GM12878 (cell line): ENCODE data around the gene MSH6. TPM values are rescaled to one million over a fixed set of nuclear protein-coding genes. Genes with fewer than 3 reads are reported as not detected.
A peak's percentile ranks its signal among the peaks of the same experiment; 100 is the strongest.

ENCODE experiments used
- ESRRA ChIP-seq: IDR thresholded peaks from 2 replicates; pipeline ENCODE4 v1.6.1; 2012; ENCODE audit warnings: mild to moderate bottlenecking, low read length, improper control_type of control experiment
- KAT2A ChIP-seq: conservative IDR thresholded peaks from 2 replicates; pipeline ENCODE4 v1.6.1; 2011; ENCODE audit warnings: low read depth, low read length; ENCODE audit not compliant: control insufficient read depth
- MEF2A ChIP-seq: IDR thresholded peaks from 2 replicates; pipeline ENCODE4 v1.6.1; 2011; ENCODE audit warnings: low read depth, mild to moderate bottlenecking, low read length, moderate library complexity; ENCODE audit not compliant: insufficient read depth
- MTA2 ChIP-seq: fragments of 450-650 bp; IDR thresholded peaks from 2 replicates; pipeline ENCODE4 v1.6.1; 2016; ENCODE audit warnings: low read depth, mild to moderate bottlenecking, moderate library complexity
- MTA3 ChIP-seq: IDR thresholded peaks from 2 replicates; pipeline ENCODE4 v1.6.1; 2012; ENCODE audit warnings: low read length, inconsistent platforms, borderline replicate concordance
- NFXL1 ChIP-seq: fragments of 450-650 bp; IDR thresholded peaks from 2 replicates; pipeline ENCODE4 v1.6.1; 2017; ENCODE audit warnings: antibody characterized with exemption, mild to moderate bottlenecking, borderline replicate concordance
- NRF1 ChIP-seq: conservative IDR thresholded peaks from 2 replicates; pipeline ENCODE4 v1.6.1; 2011; ENCODE audit warnings: mild to moderate bottlenecking, low read depth, low read length, improper control_type of control experiment
- SMAD1 ChIP-seq: fragments of 450-650 bp; IDR thresholded peaks from 2 replicates; pipeline ENCODE4 v1.6.1; 2018; ENCODE audit warnings: mild to moderate bottlenecking, low read depth; ENCODE audit not compliant: partially characterized antibody
- SUPT20H ChIP-seq: IDR thresholded peaks from 2 replicates; pipeline ENCODE4 v1.6.1; 2011; ENCODE audit warnings: low read depth, mild to moderate bottlenecking, low read length, moderate library complexity, borderline replicate concordance; ENCODE audit not compliant: control insufficient read depth
- TARDBP ChIP-seq: IDR thresholded peaks from 2 replicates; pipeline ENCODE4 v1.6.1; 2016; ENCODE audit warnings: borderline replicate concordance
- TBL1XR1 ChIP-seq: IDR thresholded peaks from 2 replicates; pipeline ENCODE4 v1.6.1; 2012; ENCODE audit warnings: low read depth, low read length, improper control_type of control experiment
- ZNF384 ChIP-seq: IDR thresholded peaks from 2 replicates; pipeline ENCODE4 v1.6.1; 2012; ENCODE audit warnings: low read depth, mild to moderate bottlenecking, low read length, improper control_type of control experiment, borderline replicate concordance
- polyA plus RNA-seq, 11 experiments: library from polyadenylated mRNA; depleted of rRNA in 4 of 11; unstranded in 6 of 11; stranded (reverse) in 5 of 11; fragments of >200 nt; fragmentation: Nextera tagmentation in 4 of 11; fragmentation: Illumina TruSeq in 1 of 11; extraction: Ambion mirVana in 4 of 11; extraction: Trizol in 1 of 11; gene quantifications; 1 replicate in 1 of 11; 2 replicates in 10 of 11; pipeline versions ENCODE4 v1.2.1 to v1.2.3, GENCODE V29; 2011 to 2016; ENCODE audit warnings: inconsistent platforms in 2 of 11, missing spikeins in 2 of 11, low read depth in 1 of 11
- total RNA-seq, 4 experiments: library from RNA; depleted of rRNA in 3 of 4; stranded (reverse); fragments of >200 nt in 3 of 4; fragmentation: Illumina TruSeq in 1 of 4; extraction: Trizol in 1 of 4; gene quantifications; 2 replicates each; pipeline versions ENCODE4 v1.2.1 to v1.2.3, GENCODE V29; 2013 to 2021
- TF ChIP-seq, protein P1 (sequence below): fragments of 450-650 bp; IDR thresholded peaks from 2 replicates; pipeline ENCODE4 v1.6.1; 2017; ENCODE audit warnings: mild to moderate bottlenecking, moderate library complexity
- TF ChIP-seq, protein P2 (sequence below): fragments of 450-650 bp; IDR thresholded peaks from 2 replicates; pipeline ENCODE4 v1.6.1; 2016; ENCODE audit warnings: mild to moderate bottlenecking
- TF ChIP-seq, protein P3 (sequence below): fragments of 450-650 bp; IDR thresholded peaks from 2 replicates; pipeline ENCODE4 v1.6.1; 2014; ENCODE audit warnings: mild to moderate bottlenecking
- TF ChIP-seq, protein P4 (sequence below): IDR thresholded peaks from 2 replicates; pipeline ENCODE4 v1.6.1; 2012; ENCODE audit warnings: low read length, inconsistent platforms
- TF ChIP-seq, protein P5 (sequence below): fragments of 450-650 bp; conservative IDR thresholded peaks from 2 replicates; pipeline ENCODE4 v1.6.1; 2017; ENCODE audit warnings: mild to moderate bottlenecking, moderate library complexity
- TF ChIP-seq, protein P6 (sequence below): fragments of 450-650 bp; IDR thresholded peaks from 2 replicates; pipeline ENCODE4 v1.6.1; 2016; ENCODE audit warnings: mild to moderate bottlenecking

The MSH6 gene
- total and polyA plus RNA-seq, 10 of the 15 experiments (the other 5 are each of a cell fraction or from before 2014, with no cell fraction given) = 12.4 to 108 (median 67.4) TPM

DNA sequence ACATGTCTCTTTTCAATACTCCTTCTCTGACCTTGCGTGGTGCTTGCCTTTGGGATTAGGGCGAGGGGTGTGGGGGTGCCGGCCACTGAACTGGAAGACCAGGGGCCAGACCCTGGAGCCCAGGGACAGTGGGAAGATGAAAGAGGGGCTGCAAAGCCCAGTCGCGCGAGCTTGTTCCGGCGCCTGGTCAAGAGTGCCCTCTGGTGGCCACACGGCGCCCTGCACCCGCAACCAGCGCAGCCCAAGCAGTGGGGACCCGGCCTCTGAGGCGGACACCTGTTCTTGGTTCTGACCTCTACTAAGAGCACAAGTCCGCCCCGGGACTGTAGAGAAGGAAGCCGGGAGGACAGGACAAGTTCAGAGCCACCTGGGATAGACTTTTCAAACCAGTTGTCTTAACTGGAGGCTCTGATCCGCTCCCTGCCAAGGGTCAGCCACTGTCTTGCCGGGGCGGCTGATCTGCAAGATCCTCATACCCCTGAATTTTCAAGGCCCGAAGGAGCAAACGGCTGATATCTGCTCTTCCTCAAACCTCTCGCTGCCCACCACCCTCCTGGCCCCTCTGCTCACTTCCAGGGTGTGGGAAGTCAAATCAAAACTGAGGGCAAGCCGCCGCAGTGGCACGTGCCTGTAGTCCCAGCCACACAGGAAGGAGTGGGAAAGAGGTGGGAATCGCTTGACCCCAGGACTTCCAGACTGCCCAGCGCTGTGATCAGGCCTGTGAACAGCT lies 14.9 kb upstream of the MSH6 start (continued):
- TF ChIP-seq, protein P1, sequence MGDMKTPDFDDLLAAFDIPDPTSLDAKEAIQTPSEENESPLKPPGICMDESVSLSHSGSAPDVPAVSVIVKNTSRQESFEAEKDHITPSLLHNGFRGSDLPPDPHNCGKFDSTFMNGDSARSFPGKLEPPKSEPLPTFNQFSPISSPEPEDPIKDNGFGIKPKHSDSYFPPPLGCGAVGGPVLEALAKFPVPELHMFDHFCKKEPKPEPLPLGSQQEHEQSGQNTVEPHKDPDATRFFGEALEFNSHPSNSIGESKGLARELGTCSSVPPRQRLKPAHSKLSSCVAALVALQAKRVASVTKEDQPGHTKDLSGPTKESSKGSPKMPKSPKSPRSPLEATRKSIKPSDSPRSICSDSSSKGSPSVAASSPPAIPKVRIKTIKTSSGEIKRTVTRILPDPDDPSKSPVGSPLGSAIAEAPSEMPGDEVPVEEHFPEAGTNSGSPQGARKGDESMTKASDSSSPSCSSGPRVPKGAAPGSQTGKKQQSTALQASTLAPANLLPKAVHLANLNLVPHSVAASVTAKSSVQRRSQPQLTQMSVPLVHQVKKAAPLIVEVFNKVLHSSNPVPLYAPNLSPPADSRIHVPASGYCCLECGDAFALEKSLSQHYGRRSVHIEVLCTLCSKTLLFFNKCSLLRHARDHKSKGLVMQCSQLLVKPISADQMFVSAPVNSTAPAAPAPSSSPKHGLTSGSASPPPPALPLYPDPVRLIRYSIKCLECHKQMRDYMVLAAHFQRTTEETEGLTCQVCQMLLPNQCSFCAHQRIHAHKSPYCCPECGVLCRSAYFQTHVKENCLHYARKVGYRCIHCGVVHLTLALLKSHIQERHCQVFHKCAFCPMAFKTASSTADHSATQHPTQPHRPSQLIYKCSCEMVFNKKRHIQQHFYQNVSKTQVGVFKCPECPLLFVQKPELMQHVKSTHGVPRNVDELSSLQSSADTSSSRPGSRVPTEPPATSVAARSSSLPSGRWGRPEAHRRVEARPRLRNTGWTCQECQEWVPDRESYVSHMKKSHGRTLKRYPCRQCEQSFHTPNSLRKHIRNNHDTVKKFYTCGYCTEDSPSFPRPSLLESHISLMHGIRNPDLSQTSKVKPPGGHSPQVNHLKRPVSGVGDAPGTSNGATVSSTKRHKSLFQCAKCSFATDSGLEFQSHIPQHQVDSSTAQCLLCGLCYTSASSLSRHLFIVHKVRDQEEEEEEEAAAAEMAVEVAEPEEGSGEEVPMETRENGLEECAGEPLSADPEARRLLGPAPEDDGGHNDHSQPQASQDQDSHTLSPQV = no peak
- TF ChIP-seq, protein P2, sequence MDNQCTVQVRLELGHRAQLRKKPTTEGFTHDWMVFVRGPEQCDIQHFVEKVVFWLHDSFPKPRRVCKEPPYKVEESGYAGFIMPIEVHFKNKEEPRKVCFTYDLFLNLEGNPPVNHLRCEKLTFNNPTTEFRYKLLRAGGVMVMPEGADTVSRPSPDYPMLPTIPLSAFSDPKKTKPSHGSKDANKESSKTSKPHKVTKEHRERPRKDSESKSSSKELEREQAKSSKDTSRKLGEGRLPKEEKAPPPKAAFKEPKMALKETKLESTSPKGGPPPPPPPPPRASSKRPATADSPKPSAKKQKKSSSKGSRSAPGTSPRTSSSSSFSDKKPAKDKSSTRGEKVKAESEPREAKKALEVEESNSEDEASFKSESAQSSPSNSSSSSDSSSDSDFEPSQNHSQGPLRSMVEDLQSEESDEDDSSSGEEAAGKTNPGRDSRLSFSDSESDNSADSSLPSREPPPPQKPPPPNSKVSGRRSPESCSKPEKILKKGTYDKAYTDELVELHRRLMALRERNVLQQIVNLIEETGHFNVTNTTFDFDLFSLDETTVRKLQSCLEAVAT = no peak
- TF ChIP-seq MTA3 (no peak), MEF2A (no peak), ZNF384 (no peak), ESRRA (no peak), NRF1 (no peak), MTA2 (no peak), SMAD1 (no peak), SUPT20H (no peak), TARDBP (peak; percentile 63; the same call in 1 of the 2 replicates), NFXL1 (no peak), KAT2A (no peak), TBL1XR1 (no peak)
- TF ChIP-seq, protein P3, sequence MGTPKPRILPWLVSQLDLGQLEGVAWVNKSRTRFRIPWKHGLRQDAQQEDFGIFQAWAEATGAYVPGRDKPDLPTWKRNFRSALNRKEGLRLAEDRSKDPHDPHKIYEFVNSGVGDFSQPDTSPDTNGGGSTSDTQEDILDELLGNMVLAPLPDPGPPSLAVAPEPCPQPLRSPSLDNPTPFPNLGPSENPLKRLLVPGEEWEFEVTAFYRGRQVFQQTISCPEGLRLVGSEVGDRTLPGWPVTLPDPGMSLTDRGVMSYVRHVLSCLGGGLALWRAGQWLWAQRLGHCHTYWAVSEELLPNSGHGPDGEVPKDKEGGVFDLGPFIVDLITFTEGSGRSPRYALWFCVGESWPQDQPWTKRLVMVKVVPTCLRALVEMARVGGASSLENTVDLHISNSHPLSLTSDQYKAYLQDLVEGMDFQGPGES = no peak
- TF ChIP-seq, protein P4, sequence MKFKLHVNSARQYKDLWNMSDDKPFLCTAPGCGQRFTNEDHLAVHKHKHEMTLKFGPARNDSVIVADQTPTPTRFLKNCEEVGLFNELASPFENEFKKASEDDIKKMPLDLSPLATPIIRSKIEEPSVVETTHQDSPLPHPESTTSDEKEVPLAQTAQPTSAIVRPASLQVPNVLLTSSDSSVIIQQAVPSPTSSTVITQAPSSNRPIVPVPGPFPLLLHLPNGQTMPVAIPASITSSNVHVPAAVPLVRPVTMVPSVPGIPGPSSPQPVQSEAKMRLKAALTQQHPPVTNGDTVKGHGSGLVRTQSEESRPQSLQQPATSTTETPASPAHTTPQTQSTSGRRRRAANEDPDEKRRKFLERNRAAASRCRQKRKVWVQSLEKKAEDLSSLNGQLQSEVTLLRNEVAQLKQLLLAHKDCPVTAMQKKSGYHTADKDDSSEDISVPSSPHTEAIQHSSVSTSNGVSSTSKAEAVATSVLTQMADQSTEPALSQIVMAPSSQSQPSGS = no peak
- TF ChIP-seq, protein P5, sequence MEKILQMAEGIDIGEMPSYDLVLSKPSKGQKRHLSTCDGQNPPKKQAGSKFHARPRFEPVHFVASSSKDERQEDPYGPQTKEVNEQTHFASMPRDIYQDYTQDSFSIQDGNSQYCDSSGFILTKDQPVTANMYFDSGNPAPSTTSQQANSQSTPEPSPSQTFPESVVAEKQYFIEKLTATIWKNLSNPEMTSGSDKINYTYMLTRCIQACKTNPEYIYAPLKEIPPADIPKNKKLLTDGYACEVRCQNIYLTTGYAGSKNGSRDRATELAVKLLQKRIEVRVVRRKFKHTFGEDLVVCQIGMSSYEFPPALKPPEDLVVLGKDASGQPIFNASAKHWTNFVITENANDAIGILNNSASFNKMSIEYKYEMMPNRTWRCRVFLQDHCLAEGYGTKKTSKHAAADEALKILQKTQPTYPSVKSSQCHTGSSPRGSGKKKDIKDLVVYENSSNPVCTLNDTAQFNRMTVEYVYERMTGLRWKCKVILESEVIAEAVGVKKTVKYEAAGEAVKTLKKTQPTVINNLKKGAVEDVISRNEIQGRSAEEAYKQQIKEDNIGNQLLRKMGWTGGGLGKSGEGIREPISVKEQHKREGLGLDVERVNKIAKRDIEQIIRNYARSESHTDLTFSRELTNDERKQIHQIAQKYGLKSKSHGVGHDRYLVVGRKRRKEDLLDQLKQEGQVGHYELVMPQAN = no peak
- TF ChIP-seq, protein P6, sequence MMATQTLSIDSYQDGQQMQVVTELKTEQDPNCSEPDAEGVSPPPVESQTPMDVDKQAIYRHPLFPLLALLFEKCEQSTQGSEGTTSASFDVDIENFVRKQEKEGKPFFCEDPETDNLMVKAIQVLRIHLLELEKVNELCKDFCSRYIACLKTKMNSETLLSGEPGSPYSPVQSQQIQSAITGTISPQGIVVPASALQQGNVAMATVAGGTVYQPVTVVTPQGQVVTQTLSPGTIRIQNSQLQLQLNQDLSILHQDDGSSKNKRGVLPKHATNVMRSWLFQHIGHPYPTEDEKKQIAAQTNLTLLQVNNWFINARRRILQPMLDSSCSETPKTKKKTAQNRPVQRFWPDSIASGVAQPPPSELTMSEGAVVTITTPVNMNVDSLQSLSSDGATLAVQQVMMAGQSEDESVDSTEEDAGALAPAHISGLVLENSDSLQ = no peak
